GM18861 (cell line): ENCODE measurements around the gene SLC25A29.
A peak's percentile ranks its signal among the peaks of the same experiment; 100 is the strongest.
"Not testable (repeated sequence)": the region's sequence is repeated elsewhere in the genome, so short reads cannot be mapped to it uniquely, and the experiment has no call there.

Experiments
- ATAC-seq: cut with Tn5 transposase; IDR thresholded peaks from one replicate; pipeline ENCODE4 v1.9.1; 2021; ENCODE audit not compliant: unreplicated experiment

The SLC25A29 gene

DNA sequence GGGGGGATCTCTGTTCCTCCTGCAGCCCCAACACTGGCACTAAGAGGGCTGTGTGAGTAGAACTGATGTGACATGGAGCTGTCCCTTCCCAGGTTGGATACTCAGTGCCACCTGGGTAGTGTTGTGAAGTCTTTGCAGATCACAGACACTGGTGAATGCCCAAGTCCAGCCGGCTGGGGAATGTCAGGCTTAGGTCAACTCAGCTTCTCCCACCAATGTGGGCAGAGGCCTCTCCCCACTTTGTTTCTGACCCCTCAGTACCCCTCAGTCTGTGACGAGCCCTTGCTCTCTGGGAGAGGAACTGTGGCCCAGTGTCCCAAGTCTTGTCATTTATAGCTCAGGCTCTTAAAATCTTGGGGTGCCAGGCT lies 11.3 kb downstream of the SLC25A29 start:
- no peak for ATAC-seq

GRCh38 chr14:100294213-100294962 lies 11.9 kb downstream of the SLC25A29 start:
- ATAC-seq: peak; percentile 67

DNA sequence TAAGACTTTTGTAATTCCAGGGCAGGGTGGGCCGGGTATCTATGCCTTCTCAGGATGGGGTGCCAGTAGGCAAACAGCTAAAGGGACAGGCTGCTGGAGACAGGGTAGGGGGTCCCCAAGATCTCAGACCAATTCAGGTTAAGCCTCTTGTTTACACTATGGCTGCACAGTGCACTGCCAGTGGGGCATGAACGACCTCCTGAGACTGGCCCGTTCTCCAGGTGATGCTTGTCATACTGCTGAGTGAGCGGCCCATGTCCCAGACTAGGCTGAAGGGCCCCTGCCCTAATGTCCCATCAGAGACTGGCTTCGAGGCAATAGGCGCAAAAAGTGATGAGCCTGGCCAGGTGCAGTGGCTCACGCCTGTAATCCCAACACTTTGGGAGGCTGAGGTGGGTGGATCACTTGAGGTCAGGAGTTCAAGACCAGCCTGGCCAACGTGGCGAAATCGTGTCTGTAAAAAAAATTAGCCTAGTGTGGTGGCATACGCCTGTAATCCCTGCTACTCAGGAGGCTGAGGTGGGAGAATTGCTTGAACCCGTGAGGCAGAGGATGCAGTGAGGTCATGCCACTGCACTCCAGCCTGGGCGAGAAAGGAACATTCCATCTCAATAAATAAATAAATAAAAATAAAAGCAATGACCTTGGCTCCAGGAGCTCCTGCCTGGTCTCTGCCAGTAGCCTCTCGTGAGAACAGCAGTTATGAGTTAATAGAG lies 12.6 kb downstream of the SLC25A29 start:
- no peak for ATAC-seq

DNA sequence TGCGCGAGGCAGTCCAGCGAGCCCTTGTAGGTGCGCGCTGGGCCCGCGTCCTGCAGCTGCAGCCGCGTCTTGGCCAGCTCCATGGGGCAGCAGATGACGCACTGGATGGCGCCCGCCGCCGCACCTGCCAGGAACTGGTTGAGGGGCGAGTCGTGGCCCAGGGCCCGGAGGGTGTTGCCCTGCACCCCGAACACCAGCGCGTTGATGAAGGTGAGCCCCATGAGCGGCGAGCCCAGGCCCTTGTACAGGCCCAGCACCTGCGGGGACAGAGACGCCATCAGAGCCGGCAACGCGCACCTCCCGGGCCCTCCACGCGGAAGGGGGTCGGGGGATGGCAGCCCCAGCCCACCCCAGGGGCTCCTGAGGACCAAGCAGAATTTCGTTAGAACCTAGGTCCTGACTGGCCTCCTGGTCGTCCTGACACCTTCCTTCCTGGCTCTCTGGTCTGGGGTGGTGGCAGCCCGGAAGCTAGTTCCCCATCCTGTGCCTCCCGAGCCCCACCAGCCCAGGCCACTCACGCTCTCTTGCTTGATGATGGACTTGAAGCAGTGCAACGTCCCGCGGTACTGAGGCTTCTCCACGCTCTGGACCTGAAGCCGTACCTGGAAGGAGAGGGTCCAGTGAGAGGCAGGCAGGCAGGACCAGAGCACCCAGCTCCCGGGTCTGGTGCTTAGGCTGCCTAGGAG lies 13.3 kb downstream of the SLC25A29 start:
- ATAC-seq: no peak

DNA sequence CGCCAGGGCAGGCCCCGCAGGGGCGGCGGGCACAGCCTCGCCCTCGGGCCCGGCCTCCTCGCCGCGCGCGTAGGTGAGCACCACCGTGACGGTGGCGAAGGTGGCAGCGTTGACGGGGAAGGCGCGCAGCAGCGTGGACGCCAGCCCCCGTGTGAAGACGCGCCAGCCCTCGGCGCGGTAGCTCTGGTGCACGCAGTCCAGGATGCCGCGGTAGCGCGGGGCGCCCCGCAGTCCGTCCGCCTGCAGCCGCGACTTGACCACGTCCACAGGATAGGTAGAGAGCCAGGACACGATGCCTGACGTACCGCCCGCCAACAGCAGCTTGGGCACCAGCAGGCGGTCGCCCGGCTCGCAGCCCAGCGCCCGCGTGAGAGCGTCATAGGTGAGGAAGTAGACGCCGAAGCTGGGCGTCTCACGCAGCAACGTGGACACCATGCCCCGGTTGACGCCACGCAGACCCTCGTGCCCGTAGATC lies 13.9 kb downstream of the SLC25A29 start:
- no peak for ATAC-seq

GRCh38 chr14:100291305-100292075 lies 14.8 kb downstream of the SLC25A29 start:
- no peak for ATAC-seq

- no peak for ATAC-seq
Observed at GRCh38 chr14:100290607-100291304, 15.5 kb downstream of the SLC25A29 start.

DNA sequence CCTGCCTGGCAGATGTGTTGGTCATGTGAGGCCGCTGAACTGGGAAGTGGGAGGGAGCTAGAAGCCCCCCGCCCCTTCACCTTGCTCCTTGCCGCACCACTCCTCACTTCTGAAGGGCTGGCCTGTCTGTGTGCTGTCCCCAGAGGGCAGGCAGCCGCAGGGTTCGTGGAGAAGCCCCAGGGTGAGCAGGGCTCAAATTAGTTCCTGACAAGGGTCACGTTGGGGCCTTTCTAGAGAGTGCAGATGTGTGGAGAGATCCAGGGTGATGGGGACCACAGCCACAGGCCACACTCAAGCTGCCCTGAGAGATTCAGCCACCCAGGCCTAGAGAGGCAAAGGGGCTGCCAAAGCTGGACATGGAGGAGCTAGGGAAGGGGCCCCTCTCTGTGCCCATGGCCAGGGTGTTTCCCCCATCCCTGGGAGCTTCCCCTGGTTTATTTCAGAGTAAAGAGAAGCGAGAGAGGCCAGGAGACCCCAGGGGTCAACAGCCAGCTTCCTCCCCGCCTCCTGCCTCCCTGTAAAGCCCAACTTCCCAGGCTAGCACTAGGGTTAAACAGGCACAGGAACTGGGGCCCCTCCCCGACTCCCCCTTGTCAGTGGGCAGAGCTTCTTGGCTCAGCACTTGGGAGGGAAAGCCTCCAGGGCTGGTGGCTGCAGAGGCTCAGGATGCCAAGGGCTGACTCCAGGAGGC lies 16.2 kb downstream of the SLC25A29 start:
- ATAC-seq: no peak

DNA sequence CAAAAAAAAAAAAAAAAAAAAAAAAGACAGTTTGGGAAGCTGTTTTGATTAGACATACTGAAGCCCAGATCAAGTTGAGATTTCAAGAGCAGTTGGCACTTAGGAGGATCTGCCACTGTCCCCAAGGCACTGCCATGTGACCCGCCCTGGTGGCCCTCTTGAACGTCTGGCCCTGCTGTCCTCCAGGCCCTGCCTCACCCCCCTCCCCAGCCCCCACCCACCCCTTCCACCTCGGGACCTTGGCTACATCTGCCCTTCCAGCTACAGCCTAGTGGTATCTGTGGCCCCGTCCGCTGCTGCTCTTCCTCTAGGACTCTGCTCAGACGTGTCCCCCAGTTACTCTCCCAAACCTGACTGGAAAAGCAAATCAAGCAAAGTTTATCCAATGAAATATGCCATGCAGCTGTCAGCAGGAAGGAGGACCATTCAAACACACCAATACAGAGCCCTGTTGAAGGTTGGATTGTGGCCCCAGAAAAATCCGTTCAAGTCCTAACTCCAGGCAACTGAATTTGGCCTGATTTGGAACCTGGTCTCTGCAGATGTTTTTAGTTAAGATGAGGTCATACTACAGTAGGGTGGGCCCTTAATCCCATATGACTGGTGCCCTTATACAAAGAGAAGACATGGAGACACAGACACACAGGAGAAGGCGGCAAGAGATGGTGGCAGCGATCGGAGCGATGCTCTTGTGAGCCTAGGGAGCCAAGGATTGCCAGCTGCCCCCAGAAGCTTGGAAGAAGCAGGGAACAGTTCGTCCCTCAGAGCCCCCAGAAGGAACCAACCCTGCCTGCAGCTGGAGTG lies 17.7 kb downstream of the SLC25A29 start:
- ATAC-seq: no peak

DNA sequence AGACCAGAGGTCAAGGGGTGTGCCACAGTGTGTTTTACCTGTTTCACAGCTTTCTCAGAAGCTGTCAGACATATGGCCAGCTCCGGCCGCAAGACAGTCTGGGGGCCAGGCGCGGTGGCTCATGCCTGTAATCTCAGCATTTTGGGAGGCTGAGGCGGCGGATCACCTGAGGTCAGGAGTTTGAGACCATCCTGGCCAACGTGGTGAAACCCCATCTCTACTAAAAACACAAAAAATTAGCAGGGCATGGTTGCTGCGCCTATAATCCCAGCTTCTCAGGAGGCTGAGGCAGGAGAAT lies 18.3 kb downstream of the SLC25A29 start:
- not testable (repeated sequence) for ATAC-seq

DNA sequence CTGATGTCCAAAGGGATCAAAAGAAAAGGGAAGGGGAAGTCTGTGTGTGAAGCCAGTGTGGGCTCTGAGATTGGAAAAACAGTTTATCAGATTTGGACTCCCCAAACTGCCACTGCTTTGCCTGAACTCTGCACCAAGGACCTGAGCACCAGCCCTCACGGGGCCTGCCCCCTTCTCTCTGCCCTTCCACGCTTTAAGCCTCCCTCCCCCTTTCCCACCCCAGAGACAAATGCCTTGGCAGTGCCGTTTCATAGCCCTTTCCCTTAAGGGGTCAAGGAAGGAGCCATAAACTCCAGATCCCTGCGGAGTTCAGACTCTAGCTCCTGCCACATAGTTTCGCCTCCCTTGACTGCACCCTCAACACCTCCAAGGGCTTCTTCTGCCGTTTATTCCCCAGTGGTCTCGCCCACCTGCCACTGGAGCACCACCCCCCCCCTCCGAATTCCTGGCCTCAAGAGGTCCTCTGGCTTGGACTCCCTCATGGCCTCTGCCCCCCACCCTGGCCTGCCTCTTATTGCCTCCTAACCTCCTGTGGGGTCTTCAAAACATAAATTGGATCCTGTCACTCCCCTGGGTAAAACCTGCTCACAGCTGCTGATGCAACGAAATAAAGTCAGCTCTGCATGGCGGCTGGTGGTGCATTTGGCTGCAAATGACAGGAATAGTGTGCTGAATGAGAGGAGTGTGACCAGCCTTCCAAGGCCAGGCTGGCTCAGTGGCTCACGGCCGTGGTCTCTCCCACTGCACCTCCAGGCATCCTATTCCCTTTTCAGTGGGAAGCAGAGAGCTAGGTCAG lies 18.8 kb downstream of the SLC25A29 start:
- no peak for ATAC-seq

DNA sequence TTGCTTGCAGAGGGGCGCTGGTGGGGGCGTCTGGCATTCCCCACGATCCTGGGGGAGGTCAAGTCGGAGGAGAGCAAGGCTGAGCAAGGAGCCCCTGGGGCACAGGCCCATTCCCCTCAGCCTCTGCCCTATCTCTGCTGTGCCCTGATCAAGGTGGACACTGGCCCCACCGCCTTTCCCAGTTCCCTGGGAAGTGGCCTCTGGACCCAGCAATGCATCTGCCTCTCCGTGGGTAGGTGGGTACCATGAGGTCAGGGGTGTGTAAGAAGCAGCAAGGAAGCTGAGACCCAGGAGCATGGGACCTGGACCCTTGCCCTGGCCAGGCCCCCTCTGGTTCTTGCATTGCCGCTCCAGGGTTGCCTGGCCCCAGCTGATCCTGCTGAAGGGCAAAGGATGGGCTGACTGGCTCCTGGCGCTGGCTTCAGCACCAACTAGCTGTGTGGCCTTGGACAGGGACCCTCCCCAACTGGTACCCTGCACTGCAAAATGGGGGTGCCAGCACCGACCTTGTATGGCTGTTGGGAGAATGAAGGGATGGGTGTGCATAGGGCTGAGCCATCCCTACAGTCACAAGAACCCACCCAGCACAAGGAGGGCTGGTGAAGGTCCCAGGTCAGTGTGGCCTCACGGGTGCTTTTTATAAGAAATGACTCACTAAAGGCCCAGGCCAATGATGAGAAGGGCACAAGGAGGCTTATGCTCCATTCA lies 19.6 kb downstream of the SLC25A29 start:
- ATAC-seq: no peak

- no peak for ATAC-seq
Observed at GRCh38 chr14:100285913-100286400, 20.3 kb downstream of the SLC25A29 start.

DNA sequence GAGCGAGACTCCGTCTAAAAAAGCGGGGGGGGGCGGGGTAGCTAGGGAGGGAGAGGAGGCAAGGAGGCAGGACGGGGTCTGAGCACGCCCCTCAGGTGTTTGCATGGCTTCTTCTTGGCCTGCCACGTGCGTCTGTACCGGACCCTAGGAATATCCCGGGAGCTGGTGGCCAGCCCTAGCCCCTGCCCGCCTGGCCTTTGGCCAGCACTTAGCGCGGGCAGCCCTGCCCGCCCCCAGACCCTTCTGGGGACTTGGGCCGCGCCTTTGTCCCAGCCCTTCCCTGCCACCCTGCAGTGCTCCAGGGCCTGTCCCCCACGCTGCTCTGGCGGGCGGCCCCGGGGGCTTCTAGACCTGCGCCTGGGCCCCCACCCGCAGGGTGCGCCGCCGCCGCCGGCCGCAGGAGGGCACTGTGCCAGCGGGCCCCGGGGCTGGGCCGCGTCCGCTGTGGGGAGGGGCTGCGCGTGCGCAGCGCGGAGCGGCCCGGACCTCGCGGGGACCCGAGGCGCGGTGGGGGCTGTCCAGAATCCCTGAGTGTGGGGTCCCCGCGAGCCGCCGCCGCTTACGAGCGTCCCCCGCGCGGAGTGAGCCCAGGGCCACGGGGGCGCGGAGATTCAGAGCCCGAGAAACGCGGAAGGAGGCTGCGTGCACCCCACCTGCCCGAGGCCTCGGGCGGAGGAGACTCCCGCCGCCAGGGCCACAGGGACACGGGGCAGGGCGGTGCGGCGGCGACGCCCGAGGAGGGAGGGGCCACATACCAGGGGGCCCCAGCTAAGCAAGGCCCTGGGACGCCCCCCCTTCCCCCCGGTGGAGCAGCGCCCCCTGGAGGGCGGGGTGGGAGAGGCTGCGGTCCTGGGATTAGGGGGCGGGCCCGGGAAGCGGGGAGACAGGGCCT lies 21.0 kb downstream of the SLC25A29 start:
- peak; percentile 74 for ATAC-seq

GRCh38 chr14:100283984-100284881 lies 22.0 kb downstream of the SLC25A29 start:
- ATAC-seq: no peak

DNA sequence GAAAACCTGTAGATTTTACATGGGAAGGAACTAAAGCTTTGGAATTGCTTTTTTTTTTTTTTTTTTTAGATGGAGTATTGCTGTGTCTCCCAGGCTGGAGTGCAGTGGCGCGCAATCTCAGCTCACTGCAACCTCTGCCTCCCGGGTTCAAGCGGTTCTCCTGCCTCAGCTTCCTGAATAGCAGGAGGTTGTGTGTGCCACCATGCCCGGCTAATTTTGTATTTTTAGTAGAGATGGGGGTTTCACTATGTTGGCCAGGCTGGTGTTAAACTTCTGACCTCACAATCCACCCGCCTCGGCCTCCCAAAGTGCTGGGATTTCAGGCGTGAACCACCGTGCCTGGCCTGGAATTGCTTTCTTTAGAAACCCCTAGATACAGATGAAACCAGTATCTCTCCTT lies 22.8 kb downstream of the SLC25A29 start:
- not testable (repeated sequence) for ATAC-seq
